Measurements from ENCODE around the gene CNTNAP4.

- TF ChIP-seq CTCF (conservative IDR thresholded peaks at IDR 0.05) (no peak), ZFX (IDR thresholded peaks at IDR 0.05) (no peak)
These were observed 169.1 kb downstream of the CNTNAP4 start for GRCh38 chr16:76446251-76446650.
